LNCAP (cell line): Measurements from ENCODE around the gene NRIP1.

Source experiments
- CTCF ChIP-seq: fragments of 450-650 bp; IDR thresholded peaks from 2 replicates; pipeline ENCODE4 v1.5.1; 2017; ENCODE audit warnings: mild to moderate bottlenecking

The NRIP1 gene

GRCh38 chr21:15063814-15064575 lies 805 bp downstream of the NRIP1 start:
- no peak for TF ChIP-seq CTCF

DNA sequence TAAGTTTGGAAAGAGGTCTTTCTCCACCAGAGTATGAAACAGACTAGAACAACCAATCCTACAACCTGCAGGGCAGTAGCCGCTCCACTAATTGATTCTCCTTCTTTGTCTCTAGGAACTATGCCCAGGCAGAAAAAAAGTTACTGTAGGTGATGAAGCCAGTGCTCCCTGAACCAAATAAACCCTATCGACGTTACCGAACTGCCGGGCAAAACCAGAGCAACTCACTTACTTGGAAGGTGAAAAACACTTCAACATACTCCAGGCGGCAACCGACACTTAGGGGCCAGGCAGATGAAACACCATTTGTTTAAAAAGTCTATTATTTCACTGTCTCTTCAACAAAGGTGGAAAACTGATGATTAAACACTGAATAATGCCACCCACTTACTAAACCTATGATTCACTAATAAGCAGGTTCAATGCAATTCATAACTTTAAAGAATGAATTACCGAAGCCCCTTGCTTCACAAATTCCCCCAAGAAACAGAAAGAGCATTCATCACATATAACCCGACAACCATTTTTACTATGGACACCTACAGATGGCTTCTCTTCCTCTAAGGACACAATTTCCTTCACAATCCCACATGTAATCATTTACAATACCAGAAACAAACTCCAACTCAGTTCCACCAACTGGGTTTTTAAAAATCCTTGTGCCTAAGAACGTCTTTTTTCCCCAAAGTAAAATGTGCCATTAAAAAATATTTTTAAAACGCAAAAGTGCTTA lies 1.6 kb downstream of the NRIP1 start:
- no peak for TF ChIP-seq CTCF

- TF ChIP-seq CTCF: peak; percentile 34; the same call in 1 of the 2 replicates
These were observed 2.2 kb downstream of the NRIP1 start for GRCh38 chr21:15062606-15062965.

GRCh38 chr21:15061747-15062605 lies 2.8 kb downstream of the NRIP1 start:
- TF ChIP-seq CTCF: no peak

DNA sequence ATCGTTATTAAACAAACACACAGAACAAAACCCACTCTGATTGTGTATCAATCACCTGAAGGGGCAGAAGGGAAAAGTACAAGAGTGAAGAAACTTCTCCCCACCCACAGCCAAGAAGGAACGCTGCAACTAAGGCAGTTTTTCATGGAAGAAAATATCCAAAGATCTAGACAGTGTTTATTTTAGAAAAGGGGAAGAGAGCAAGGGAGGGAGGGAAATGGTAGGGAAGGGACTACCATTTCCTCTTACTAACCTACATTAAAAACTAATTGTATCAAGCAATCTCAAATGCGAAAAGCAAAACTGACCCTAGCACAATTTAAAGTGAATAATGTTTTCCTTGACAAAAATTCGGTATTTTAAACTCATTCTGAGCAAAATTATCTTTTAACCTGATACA lies 3.5 kb downstream of the NRIP1 start:
- no peak for TF ChIP-seq CTCF

GRCh38 chr21:15060543-15061175 lies 4.1 kb downstream of the NRIP1 start:
- TF ChIP-seq CTCF: no peak

DNA sequence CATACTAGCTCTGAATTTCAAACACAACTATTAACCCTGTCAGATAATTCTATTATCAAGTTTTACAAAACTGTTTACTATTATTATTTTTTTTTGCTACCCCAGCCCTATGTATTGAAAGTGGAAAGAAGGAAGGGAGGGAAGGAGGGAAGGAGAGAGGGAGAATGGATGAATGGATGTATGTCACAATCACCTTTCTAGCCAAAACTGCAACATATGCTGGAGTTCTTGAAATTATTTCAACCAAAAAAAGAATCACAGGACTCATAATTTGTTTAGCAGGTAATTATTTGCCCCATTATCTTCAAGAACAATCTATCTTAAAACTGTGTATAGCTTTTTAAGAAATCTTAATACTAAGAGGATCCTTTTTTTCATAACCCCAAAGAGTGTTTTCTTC lies 5.4 kb downstream of the NRIP1 start:
- TF ChIP-seq CTCF: no peak
